GM12872 (cell line): ENCODE measurements around the gene MSGN1.

Experiments used
- CTCF ChIP-seq: IDR thresholded peaks from 3 replicates; pipeline ENCODE4 v1.5.1; 2011; ENCODE audit warnings: low read depth, mild to moderate bottlenecking, low read length, moderate library complexity; ENCODE audit not compliant: insufficient read depth

MSGN1 gene

GRCh38 chr2:17835516-17835915 lies 19.3 kb downstream of the MSGN1 start:
- TF ChIP-seq CTCF, result no peak

GRCh38 chr2:17839959-17840358 lies 23.7 kb downstream of the MSGN1 start:
- no peak for TF ChIP-seq CTCF

- no peak for TF ChIP-seq CTCF
These were observed 27.2 kb downstream of the MSGN1 start for GRCh38 chr2:17843457-17843856.

GRCh38 chr2:17845806-17846205 lies 29.5 kb downstream of the MSGN1 start:
- no peak for TF ChIP-seq CTCF

GRCh38 chr2:17846676-17847075 lies 30.4 kb downstream of the MSGN1 start:
- TF ChIP-seq CTCF, result no peak

- no peak for TF ChIP-seq CTCF
These were observed 31.0 kb downstream of the MSGN1 start for GRCh38 chr2:17847236-17847635.

GRCh38 chr2:17849275-17849674 lies 33.0 kb downstream of the MSGN1 start:
- TF ChIP-seq CTCF, result no peak

GRCh38 chr2:17850151-17850550 lies 33.9 kb downstream of the MSGN1 start:
- TF ChIP-seq CTCF, result no peak
